ENCODE measurements around the gene ASIC4.

DNA sequence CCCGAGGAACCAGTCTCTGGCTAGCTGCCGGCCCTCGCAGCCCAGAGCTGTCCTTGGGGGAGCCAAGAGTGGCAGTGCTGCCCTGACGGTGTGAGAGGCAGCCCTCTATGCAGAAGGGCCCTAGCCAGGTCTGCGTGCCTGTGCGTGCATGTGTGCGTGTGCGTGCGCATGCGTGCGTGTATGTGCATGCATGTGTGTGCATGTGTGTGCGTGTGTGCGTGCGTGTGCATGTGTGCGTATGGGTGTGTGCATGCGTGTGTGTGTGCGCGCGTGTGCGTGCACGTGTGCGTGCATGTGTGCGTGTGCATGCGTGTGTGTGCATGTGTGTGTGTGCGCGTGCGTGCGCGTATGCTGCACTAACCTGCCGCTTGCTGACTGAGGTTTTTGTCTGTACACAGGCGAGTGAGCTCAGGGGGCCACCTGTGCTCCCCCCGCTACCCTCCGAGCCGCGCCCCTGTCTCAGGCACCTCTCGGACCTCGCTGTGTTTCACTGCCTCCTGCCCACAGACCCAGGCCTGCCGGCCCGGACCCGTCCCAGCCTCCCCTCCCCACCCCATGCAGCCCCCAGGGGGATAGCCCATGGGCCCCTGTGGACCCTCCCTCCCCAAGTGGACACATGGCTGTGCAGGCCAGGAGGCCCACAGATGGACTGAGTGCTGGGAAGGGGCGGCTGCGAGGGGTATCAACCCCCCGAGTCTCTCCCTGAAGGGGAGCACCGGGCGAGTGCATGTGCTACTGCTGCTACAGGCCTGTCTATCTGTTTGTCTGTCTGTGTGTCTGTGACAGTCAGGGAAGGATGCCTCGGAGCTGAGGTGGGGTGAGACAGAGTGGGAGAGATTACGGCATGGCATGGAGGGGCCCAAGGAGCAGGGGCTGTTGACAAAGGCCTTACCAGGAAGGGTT is 48.4 kb upstream of the ASIC4 start:
- TF ChIP-seq EP300 (IDR thresholded peaks at IDR 0.05), result no peak
- no peak for TF ChIP-seq POLR2A (IDR thresholded peaks at IDR 0.05)
- TF ChIP-seq, protein P1, sequence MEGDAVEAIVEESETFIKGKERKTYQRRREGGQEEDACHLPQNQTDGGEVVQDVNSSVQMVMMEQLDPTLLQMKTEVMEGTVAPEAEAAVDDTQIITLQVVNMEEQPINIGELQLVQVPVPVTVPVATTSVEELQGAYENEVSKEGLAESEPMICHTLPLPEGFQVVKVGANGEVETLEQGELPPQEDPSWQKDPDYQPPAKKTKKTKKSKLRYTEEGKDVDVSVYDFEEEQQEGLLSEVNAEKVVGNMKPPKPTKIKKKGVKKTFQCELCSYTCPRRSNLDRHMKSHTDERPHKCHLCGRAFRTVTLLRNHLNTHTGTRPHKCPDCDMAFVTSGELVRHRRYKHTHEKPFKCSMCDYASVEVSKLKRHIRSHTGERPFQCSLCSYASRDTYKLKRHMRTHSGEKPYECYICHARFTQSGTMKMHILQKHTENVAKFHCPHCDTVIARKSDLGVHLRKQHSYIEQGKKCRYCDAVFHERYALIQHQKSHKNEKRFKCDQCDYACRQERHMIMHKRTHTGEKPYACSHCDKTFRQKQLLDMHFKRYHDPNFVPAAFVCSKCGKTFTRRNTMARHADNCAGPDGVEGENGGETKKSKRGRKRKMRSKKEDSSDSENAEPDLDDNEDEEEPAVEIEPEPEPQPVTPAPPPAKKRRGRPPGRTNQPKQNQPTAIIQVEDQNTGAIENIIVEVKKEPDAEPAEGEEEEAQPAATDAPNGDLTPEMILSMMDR (IDR thresholded peaks at IDR 0.05), result no peak
